Neural cell (in vitro differentiated cells): ENCODE measurements around the gene SPTB. TPM values are rescaled to one million over a fixed set of nuclear protein-coding genes. Genes with fewer than 3 reads are reported as not detected.

Experiments used
- H2AFZ ChIP-seq: fragments of 200-600, 300-800 bp; sonication (generic), shearing (Covaris generic); 2 replicates; pipeline ENCODE4 v1.6.0; 2014; ENCODE audit warnings: low read depth, mild to moderate bottlenecking, antibody characterized with exemption, low read length, moderate library complexity
- H3F3A ChIP-seq: fragments of 200-600 bp; shearing (Covaris generic); 2 replicates; pipeline ENCODE4 v1.6.1; 2016; ENCODE audit warnings: mild to moderate bottlenecking, moderate library complexity, mixed read lengths, antibody characterized with exemption, low read length; ENCODE audit not compliant: insufficient read depth, poor library complexity, severe bottlenecking
- H3K27ac ChIP-seq: fragments of 200-600, 300-800 bp; sonication (generic), shearing (Covaris generic); 2 replicates; pipeline ENCODE4 v1.5.1; 2014; ENCODE audit warnings: mild to moderate bottlenecking, low read length, moderate library complexity
- H3K27me3 ChIP-seq: fragments of 300-800, 200-600 bp; sonication (generic), shearing (Covaris generic); 2 replicates; pipeline ENCODE4 v1.6.0; 2014; ENCODE audit warnings: mild to moderate bottlenecking, low read depth, low read length, moderate library complexity; ENCODE audit not compliant: insufficient read depth
- H3K36me3 ChIP-seq: fragments of 300-800, 200-600 bp; sonication (generic), shearing (Covaris generic); 2 replicates; pipeline ENCODE4 v1.5.1; 2014; ENCODE audit warnings: mild to moderate bottlenecking, antibody characterized with exemption, low read length, moderate library complexity; ENCODE audit not compliant: insufficient read depth
- H3K4me2 ChIP-seq: fragments of 300-800, 200-600 bp; sonication (generic), shearing (Covaris generic); 2 replicates; pipeline ENCODE4 v1.6.0; 2014; ENCODE audit warnings: mild to moderate bottlenecking, low read length
- H3K4me3 ChIP-seq: fragments of 300-800, 200-600 bp; sonication (generic), shearing (Covaris generic); 2 replicates; pipeline ENCODE4 v1.5.1; 2014; ENCODE audit warnings: mild to moderate bottlenecking, low read length, moderate library complexity
- H3K79me2 ChIP-seq: fragments of 200-600 bp; shearing (Covaris generic); replicated peaks from 2 replicates; pipeline ENCODE4 v1.6.0; 2014; ENCODE audit warnings: mild to moderate bottlenecking, low read length, moderate library complexity; ENCODE audit not compliant: insufficient read depth
- H3K9ac ChIP-seq: fragments of 300-800, 200-600 bp; sonication (generic), shearing (Covaris generic); 2 replicates; pipeline ENCODE4 v1.6.1; 2016; ENCODE audit warnings: mild to moderate bottlenecking, low read length, mixed read lengths
- H3K9me2 ChIP-seq: fragments of 200-600 bp; shearing (Covaris generic); 2 replicates; pipeline ENCODE4 v1.6.1; 2016; ENCODE audit warnings: mild to moderate bottlenecking, low read length, mixed read lengths; ENCODE audit not compliant: insufficient read depth
- H3K9me3 ChIP-seq: fragments of 200-600, 300-800 bp; sonication (generic), shearing (Covaris generic); 2 replicates; pipeline ENCODE4 v1.6.1; 2016; ENCODE audit warnings: mild to moderate bottlenecking, mixed run types, low read length, moderate library complexity, mixed read lengths
- H4K20me1 ChIP-seq: fragments of 200-600 bp; shearing (Covaris generic); 2 replicates; pipeline ENCODE4 v1.6.1; 2016; ENCODE audit warnings: mild to moderate bottlenecking, mixed run types; ENCODE audit not compliant: insufficient read depth
- EP300 ChIP-seq: fragments of 450-650 bp; conservative IDR thresholded peaks from 2 replicates; pipeline ENCODE4 v1.6.1; 2014; ENCODE audit warnings: antibody characterized with exemption, mild to moderate bottlenecking, moderate library complexity; ENCODE audit not compliant: poor library complexity, severe bottlenecking
- EZH2 ChIP-seq: fragments of 200-600, 300-800 bp; shearing (Covaris generic), sonication (generic); IDR thresholded peaks from 2 replicates; pipeline ENCODE4 v1.6.1; 2014; ENCODE audit warnings: antibody characterized with exemption, low read length, borderline replicate concordance, mild to moderate bottlenecking; ENCODE audit not compliant: insufficient read depth, poor library complexity, severe bottlenecking
- MXI1 ChIP-seq: fragments of 450-650 bp; conservative IDR thresholded peaks from 2 replicates; pipeline ENCODE4 v1.6.1; 2014; ENCODE audit warnings: antibody characterized with exemption, mild to moderate bottlenecking; ENCODE audit not compliant: poor library complexity, severe bottlenecking
- POLR2AphosphoS5 ChIP-seq: IDR thresholded peaks from 2 replicates; pipeline ENCODE4 v1.6.1; 2012
- RAD21 ChIP-seq: fragments of 450-650 bp; conservative IDR thresholded peaks from 2 replicates; pipeline ENCODE4 v1.6.1; 2014; ENCODE audit warnings: antibody characterized with exemption, mild to moderate bottlenecking, moderate library complexity
- SMC3 ChIP-seq: fragments of 450-650 bp; conservative IDR thresholded peaks from 2 replicates; pipeline ENCODE4 v1.6.1; 2014; ENCODE audit warnings: antibody characterized with exemption, mild to moderate bottlenecking, moderate library complexity; ENCODE audit not compliant: poor library complexity
- TAF1 ChIP-seq: IDR thresholded peaks from 2 replicates; pipeline ENCODE4 v1.6.1; 2012; ENCODE audit warnings: low read depth
- polyA plus RNA-seq: library from polyadenylated mRNA; depleted of rRNA; stranded (reverse); fragments of >200 nt; gene quantifications from 2 replicates; pipeline ENCODE4 v1.2.3, GENCODE V29; 2014
- TF ChIP-seq, protein P1 (sequence below): fragments of 450-650 bp; IDR thresholded peaks from 2 replicates; pipeline ENCODE4 v1.5.1; 2014; ENCODE audit warnings: antibody characterized with exemption, mild to moderate bottlenecking, moderate library complexity; ENCODE audit not compliant: poor library complexity, severe bottlenecking
- TF ChIP-seq, protein P2 (sequence below): IDR thresholded peaks from 2 replicates; pipeline ENCODE4 v1.6.1; 2012; ENCODE audit warnings: borderline replicate concordance

The SPTB gene
- polyA plus RNA-seq, 1 donor from 2014 or later: 1.9 TPM

DNA sequence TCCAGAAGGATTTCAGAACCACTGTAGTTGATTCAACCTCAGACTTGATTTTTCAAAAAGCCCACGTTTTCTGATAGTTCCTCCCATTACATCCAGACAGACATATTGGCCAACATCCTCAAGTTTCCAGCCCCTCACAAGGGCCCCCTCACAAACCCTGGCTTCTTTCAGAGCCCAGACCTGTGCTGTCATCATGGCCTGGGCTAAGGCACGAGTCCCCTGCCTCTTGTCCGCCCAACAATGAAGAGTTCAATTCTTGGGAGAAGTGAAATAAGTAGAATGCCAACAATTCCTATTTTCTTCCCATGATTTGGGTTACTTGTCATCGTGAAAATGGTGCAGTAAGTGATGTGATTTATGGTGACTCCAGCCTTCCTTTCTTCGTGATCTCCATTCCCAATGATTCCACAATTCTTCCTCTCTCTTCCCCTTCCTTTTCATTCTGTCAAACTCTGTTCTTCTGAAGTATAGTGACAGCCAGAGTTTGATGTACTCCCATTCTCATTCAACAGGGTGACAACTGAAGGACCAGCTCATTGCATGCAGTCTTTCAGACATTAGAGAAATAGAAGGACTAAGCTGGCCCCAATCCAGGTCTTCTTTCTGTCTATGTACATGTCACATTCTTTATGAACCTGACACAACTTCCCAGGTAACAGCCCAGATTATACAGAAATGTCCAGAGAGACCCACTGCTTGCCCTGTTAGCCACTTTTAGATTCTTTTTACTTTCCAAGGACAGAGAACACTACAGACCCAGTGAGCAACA lies 29.2 kb downstream of the SPTB start:
- no peak overlapping the region for H3K4me3 ChIP-seq
- no peak overlapping the region for H3K27ac ChIP-seq
- H3F3A ChIP-seq: no peaks in the 10 kb centered on the region
- no peaks in the 10 kb centered on the region for H3K9me2 ChIP-seq
- H3K79me2 ChIP-seq: no peaks in the 10 kb centered on the region
- no peak overlapping the region for H3K9ac ChIP-seq
- H3K9me3 ChIP-seq: no peaks in the 10 kb centered on the region
- H2AFZ ChIP-seq: no peak overlapping the region
- no peak overlapping the region for H3K4me2 ChIP-seq
- TF ChIP-seq POLR2AphosphoS5 (no peak), EZH2 (no peak), TAF1 (no peak), EP300 (no peak), RAD21 (no peak), MXI1 (no peak), SMC3 (no peak)
- TF ChIP-seq, protein P1, sequence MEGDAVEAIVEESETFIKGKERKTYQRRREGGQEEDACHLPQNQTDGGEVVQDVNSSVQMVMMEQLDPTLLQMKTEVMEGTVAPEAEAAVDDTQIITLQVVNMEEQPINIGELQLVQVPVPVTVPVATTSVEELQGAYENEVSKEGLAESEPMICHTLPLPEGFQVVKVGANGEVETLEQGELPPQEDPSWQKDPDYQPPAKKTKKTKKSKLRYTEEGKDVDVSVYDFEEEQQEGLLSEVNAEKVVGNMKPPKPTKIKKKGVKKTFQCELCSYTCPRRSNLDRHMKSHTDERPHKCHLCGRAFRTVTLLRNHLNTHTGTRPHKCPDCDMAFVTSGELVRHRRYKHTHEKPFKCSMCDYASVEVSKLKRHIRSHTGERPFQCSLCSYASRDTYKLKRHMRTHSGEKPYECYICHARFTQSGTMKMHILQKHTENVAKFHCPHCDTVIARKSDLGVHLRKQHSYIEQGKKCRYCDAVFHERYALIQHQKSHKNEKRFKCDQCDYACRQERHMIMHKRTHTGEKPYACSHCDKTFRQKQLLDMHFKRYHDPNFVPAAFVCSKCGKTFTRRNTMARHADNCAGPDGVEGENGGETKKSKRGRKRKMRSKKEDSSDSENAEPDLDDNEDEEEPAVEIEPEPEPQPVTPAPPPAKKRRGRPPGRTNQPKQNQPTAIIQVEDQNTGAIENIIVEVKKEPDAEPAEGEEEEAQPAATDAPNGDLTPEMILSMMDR: no peak
- TF ChIP-seq, protein P2, sequence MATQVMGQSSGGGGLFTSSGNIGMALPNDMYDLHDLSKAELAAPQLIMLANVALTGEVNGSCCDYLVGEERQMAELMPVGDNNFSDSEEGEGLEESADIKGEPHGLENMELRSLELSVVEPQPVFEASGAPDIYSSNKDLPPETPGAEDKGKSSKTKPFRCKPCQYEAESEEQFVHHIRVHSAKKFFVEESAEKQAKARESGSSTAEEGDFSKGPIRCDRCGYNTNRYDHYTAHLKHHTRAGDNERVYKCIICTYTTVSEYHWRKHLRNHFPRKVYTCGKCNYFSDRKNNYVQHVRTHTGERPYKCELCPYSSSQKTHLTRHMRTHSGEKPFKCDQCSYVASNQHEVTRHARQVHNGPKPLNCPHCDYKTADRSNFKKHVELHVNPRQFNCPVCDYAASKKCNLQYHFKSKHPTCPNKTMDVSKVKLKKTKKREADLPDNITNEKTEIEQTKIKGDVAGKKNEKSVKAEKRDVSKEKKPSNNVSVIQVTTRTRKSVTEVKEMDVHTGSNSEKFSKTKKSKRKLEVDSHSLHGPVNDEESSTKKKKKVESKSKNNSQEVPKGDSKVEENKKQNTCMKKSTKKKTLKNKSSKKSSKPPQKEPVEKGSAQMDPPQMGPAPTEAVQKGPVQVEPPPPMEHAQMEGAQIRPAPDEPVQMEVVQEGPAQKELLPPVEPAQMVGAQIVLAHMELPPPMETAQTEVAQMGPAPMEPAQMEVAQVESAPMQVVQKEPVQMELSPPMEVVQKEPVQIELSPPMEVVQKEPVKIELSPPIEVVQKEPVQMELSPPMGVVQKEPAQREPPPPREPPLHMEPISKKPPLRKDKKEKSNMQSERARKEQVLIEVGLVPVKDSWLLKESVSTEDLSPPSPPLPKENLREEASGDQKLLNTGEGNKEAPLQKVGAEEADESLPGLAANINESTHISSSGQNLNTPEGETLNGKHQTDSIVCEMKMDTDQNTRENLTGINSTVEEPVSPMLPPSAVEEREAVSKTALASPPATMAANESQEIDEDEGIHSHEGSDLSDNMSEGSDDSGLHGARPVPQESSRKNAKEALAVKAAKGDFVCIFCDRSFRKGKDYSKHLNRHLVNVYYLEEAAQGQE: no peak
- H3K36me3 ChIP-seq: no peaks in the 10 kb centered on the region
- H4K20me1 ChIP-seq: no peaks in the 10 kb centered on the region
- H3K27me3 ChIP-seq: no peaks in the 10 kb centered on the region

DNA sequence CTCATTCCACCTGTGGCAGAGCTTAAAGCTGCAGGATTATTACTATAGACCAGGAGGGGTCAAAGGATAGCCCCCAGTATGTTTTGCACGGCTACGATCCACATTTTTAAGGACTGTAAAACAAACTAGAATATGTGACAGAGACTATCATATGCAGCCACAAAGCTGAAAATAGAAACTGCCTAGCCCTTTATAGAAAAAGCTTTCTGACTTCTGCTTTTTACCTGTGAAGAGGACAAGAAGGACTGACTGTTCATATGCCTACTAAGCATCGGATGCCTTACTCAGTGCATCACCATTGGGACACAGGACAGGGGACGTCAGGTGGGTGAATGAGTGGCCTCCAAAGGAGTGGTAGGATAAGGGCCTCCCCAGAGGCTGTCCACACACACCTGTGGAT lies 29.8 kb downstream of the SPTB start:
- no peak overlapping the region for H3K4me3 ChIP-seq
- H3K27me3 ChIP-seq: no peaks in the 10 kb centered on the region
- H3F3A ChIP-seq: no peaks in the 10 kb centered on the region
- H3K4me2 ChIP-seq: no peak overlapping the region
- H3K36me3 ChIP-seq: no peaks in the 10 kb centered on the region
- no peak overlapping the region for H3K27ac ChIP-seq
- no peaks in the 10 kb centered on the region for H3K9me2 ChIP-seq
- H3K79me2 ChIP-seq: no peaks in the 10 kb centered on the region
- H3K9me3 ChIP-seq: no peaks in the 10 kb centered on the region
- H4K20me1 ChIP-seq: no peaks in the 10 kb centered on the region
- TF ChIP-seq, protein P2: no peak
- TF ChIP-seq MXI1 (no peak), TAF1 (no peak)
- H3K9ac ChIP-seq: no peak overlapping the region
- no peak overlapping the region for H2AFZ ChIP-seq
